Measurements from ENCODE around the gene NFIA. TPM values are rescaled to one million over a fixed set of nuclear protein-coding genes. Genes with fewer than 3 reads are reported as not detected.

The NFIA gene
- total and polyA plus RNA-seq, 2 donors (not counting 1 experiment from before 2014, with no cell fraction given): 0.28 to 0.54 TPM

- ATAC-seq (ENCODE audit: low read depth) (no peak), DNase-seq (no peak)
- TF ChIP-seq CTCF (IDR thresholded peaks at IDR 0.05) (no peak), EZH2 (IDR thresholded peaks at IDR 0.05; ENCODE audit: borderline replicate concordance, insufficient read depth, low read depth, low read length, poor library complexity, severe bottlenecking) (no peak)
- Histone ChIP-seq H3K9me3 (ENCODE audit: control extremely low read depth in 1 of 3, control insufficient read depth in 2 of 3, insufficient read depth in 1 of 3, low read length in 2 of 3) (no peaks in the 10 kb centered on the region), H3K4me1 (ENCODE audit: control insufficient read depth in 2 of 2, insufficient read depth in 2 of 2, low read length in 2 of 2) (no peaks in the 10 kb centered on the region), H3K4me3 (ENCODE audit: control extremely low read depth in 1 of 5, extremely low read depth in 1 of 5, insufficient read depth in 1 of 5, low read depth in 2 of 5, low read length in 4 of 5) (no peak overlapping the region), H3K36me3 (replicated peaks in 1 of 2; ENCODE audit: control extremely low read depth in 1 of 2, control insufficient read depth in 1 of 2, extremely low read depth in 1 of 2, insufficient read depth in 2 of 2, low read length in 1 of 2) (no peaks in the 10 kb centered on the region), H3K79me2 (ENCODE audit: control insufficient read depth, insufficient read depth, low read length) (no peaks in the 10 kb centered on the region), H3K27me3 (replicated peaks in 1 of 4; ENCODE audit: control extremely low read depth in 1 of 4, control insufficient read depth in 3 of 4, insufficient read depth in 4 of 4, low read length in 3 of 4) (no peaks in the 10 kb centered on the region), H2AFZ (ENCODE audit: insufficient read depth, low read depth, low read length, poor library complexity, severe bottlenecking) (no peak overlapping the region), H3K27ac (ENCODE audit: low read length in 2 of 2) (no peak overlapping the region), H3K4me2 (replicated peaks; ENCODE audit: low read depth, low read length, poor library complexity, severe bottlenecking) (no peak overlapping the region), H3K9ac (ENCODE audit: low read length) (no peak overlapping the region), H4K20me1 (ENCODE audit: control insufficient read depth, insufficient read depth, low read length, poor library complexity, severe bottlenecking) (no peaks in the 10 kb centered on the region)
- no peak overlapping the region for H3K4me3 Mint-ChIP-seq
- no peak overlapping the region for H3K27ac Mint-ChIP-seq
- no peaks in the 10 kb centered on the region for H3K27me3 Mint-ChIP-seq
- no peaks in the 10 kb centered on the region for H3K4me1 Mint-ChIP-seq
- POLR2A ChIA-PET: interaction anchor here (0.5 kb wide), 1 partner anchor 25 kb away, joined by 18 read pairs; no protein-coding TSS in a partner anchor
- 0% methylated on average over 1 of the region's 3 CpGs for WGBS (ENCODE audit: insufficient coverage)
- H3K9me3 Mint-ChIP-seq (ENCODE audit: insufficient read depth): no peaks in the 10 kb centered on the region
- CTCF ChIA-PET: no interaction called here
- intact Hi-C loops (cut with micrococcal nuclease): no loop called here
Observed at GRCh38 chr1:61158591-61158990, 76.2 kb downstream of the NFIA start.

- TF ChIP-seq CTCF (IDR thresholded peaks at IDR 0.05) (no peak), EZH2 (IDR thresholded peaks at IDR 0.05; ENCODE audit: borderline replicate concordance, insufficient read depth, low read depth, low read length, poor library complexity, severe bottlenecking) (no peak)
- Histone ChIP-seq H3K9ac (ENCODE audit: low read length) (no peak overlapping the region), H3K4me2 (replicated peaks; ENCODE audit: low read depth, low read length, poor library complexity, severe bottlenecking) (no peak overlapping the region), H3K9me3 (ENCODE audit: control extremely low read depth in 1 of 3, control insufficient read depth in 2 of 3, insufficient read depth in 1 of 3, low read length in 2 of 3) (no peaks in the 10 kb centered on the region), H3K27me3 (replicated peaks in 1 of 4; ENCODE audit: control extremely low read depth in 1 of 4, control insufficient read depth in 3 of 4, insufficient read depth in 4 of 4, low read length in 3 of 4) (no peaks in the 10 kb centered on the region), H3K4me3 (ENCODE audit: control extremely low read depth in 1 of 5, extremely low read depth in 1 of 5, insufficient read depth in 1 of 5, low read depth in 2 of 5, low read length in 4 of 5) (no peak overlapping the region), H3K27ac (ENCODE audit: low read length in 2 of 2) (no peak overlapping the region), H3K36me3 (replicated peaks in 1 of 2; ENCODE audit: control extremely low read depth in 1 of 2, control insufficient read depth in 1 of 2, extremely low read depth in 1 of 2, insufficient read depth in 2 of 2, low read length in 1 of 2) (no peaks in the 10 kb centered on the region), H3K79me2 (ENCODE audit: control insufficient read depth, insufficient read depth, low read length) (no peaks in the 10 kb centered on the region), H2AFZ (ENCODE audit: insufficient read depth, low read depth, low read length, poor library complexity, severe bottlenecking) (no peak overlapping the region), H3K4me1 (ENCODE audit: control insufficient read depth in 2 of 2, insufficient read depth in 2 of 2, low read length in 2 of 2) (no peaks in the 10 kb centered on the region), H4K20me1 (ENCODE audit: control insufficient read depth, insufficient read depth, low read length, poor library complexity, severe bottlenecking) (no peaks in the 10 kb centered on the region)
- 82% methylated on average over 3 of the region's 4 CpGs for WGBS (ENCODE audit: insufficient coverage)
- H3K27ac Mint-ChIP-seq: no peak overlapping the region
- no peak overlapping the region for H3K4me3 Mint-ChIP-seq
- no peaks in the 10 kb centered on the region for H3K9me3 Mint-ChIP-seq (ENCODE audit: insufficient read depth)
- intact Hi-C loops (cut with micrococcal nuclease): no loop called here
- POLR2A ChIA-PET: no interaction called here
- no peak for DNase-seq
- CTCF ChIA-PET: no interaction called here
- ATAC-seq (ENCODE audit: low read depth): no peak
- no peaks in the 10 kb centered on the region for H3K4me1 Mint-ChIP-seq
- H3K27me3 Mint-ChIP-seq: no peaks in the 10 kb centered on the region
Observed at GRCh38 chr1:61160526-61160925, 78.2 kb downstream of the NFIA start.

Data from B cell (primary cell).